ENCODE measurements around the gene CD37.

DNA sequence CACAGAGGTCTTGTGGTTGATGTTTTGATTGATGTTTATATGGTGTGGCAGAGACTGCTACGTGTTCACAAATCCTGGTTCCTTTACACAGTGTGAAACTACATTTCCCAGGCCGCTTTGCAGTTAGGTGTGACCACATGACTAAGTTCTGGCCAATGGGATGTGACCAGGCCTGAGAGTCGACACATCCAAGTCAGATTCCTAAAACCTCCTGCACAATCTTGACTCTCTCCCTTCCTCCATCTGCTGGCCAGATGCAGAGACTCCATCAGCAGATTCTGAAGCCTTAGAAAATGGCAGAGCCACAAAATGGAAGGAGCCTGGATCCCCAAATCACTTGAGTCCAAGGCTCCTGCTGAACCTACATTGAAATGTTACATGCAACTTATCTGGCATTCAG is 12.6 kb downstream of the CD37 start:
- TF ChIP-seq POLR2A (IDR thresholded peaks at IDR 0.05; ENCODE audit: low read depth, low read length) (no peak), TAF1 (IDR thresholded peaks at IDR 0.05; ENCODE audit: low read depth, low read length) (no peak), POLR2AphosphoS5 (IDR thresholded peaks at IDR 0.05; ENCODE audit: low read depth, low read length) (no peak)

Measured in GM12891 (cell line).